GM10266 (cell line): ENCODE measurements around the gene CCSER2.
"Not testable (repeated sequence)": the region's sequence is repeated elsewhere in the genome, so short reads cannot be mapped to it uniquely, and the experiment has no call there.

Experiments used
- DNase-seq: peaks from one replicate; pipeline ENCODE4 v3.0.0; 2012; ENCODE audit errors: extremely low spot score
- CTCF ChIP-seq: IDR thresholded peaks from 2 replicates; pipeline ENCODE4 v1.5.1; 2012; ENCODE audit warnings: mild to moderate bottlenecking, low read depth; ENCODE audit not compliant: control insufficient read depth, insufficient read depth; ENCODE audit errors: missing control alignments

CCSER2 gene

GRCh38 chr10:84521468-84521867, 193.1 kb downstream of the CCSER2 start:
- DNase-seq = no peak
- TF ChIP-seq CTCF = no peak

- no peak for DNase-seq
- TF ChIP-seq CTCF = no peak
Measured at GRCh38 chr10:84522612-84523462, 194.4 kb downstream of the CCSER2 start.

GRCh38 chr10:84523526-84523925, 195.1 kb downstream of the CCSER2 start:
- DNase-seq = no peak

GRCh38 chr10:84524435-84524834, 196.0 kb downstream of the CCSER2 start:
- DNase-seq = no peak
- TF ChIP-seq CTCF = no peak

More at GRCh38 chr10:84523526-84523925, 195.1 kb downstream of the CCSER2 start:
- TF ChIP-seq CTCF = no peak

GRCh38 chr10:84525120-84525806, 196.9 kb downstream of the CCSER2 start:
- no peak for TF ChIP-seq CTCF
- no peak for DNase-seq

GRCh38 chr10:84525807-84526182, 197.4 kb downstream of the CCSER2 start:
- DNase-seq = not testable (repeated sequence)

GRCh38 chr10:84527386-84527785, 199.0 kb downstream of the CCSER2 start:
- not testable (repeated sequence) for DNase-seq

- not testable (repeated sequence) for DNase-seq
Measured at GRCh38 chr10:84528526-84528925, 200.1 kb downstream of the CCSER2 start.

GRCh38 chr10:84530724-84531325, 202.4 kb downstream of the CCSER2 start:
- no peak for TF ChIP-seq CTCF
- DNase-seq = no peak
